Endothelial cell of umbilical vein (primary cell): ENCODE measurements around the gene WASL. TPM values are rescaled to one million over a fixed set of nuclear protein-coding genes. Genes with fewer than 3 reads are reported as not detected.

ENCODE experiments used
- BruUV-seq: library from RNA; stranded (reverse); fragments of 400-500 nt; replicated peaks from 2 replicates; lab custom pipeline; 2021; lab: Mats Ljungman, UMichigan
- CTCF ChIA-PET: fragments of 300-600, 350-600 bp; sonication (Branson Sonifier 250); formaldehyde crosslinking; loops from one replicate; lab custom pipeline; 2021; ENCODE audit warnings: antibody characterized with exemption, inconsistent platforms; lab: Charles Lee
- POLR2A ChIA-PET: fragments of 300-600, 350-600 bp; sonication (Branson Sonifier 250); formaldehyde crosslinking; loops from one replicate; lab custom pipeline; 2021; ENCODE audit warnings: antibody characterized with exemption, inconsistent platforms; lab: Charles Lee
- DNase-seq: peaks from one replicate; pipeline ENCODE4 v3.0.0-alpha.2; 2011; ENCODE audit warnings: low read depth, low spot score
- FAIRE-seq: peaks from 2 replicates; lab custom pipeline; 2011; peaks lifted over from hg19 to GRCh38; lab: Jason Lieb, UNC
- H2AFZ ChIP-seq: 2 replicates; pipeline ENCODE4 v1.6.0; 2012; ENCODE audit warnings: low read depth, low read length, control low read depth, inconsistent platforms
- H3K27ac ChIP-seq: 2 replicates; pipeline ENCODE4 v1.5.1; 2011; ENCODE audit warnings: low read depth, mild to moderate bottlenecking, control low read depth, low read length, moderate library complexity; ENCODE audit not compliant: insufficient read depth
- H3K27me3 ChIP-seq, 2 experiments: 2 replicates each; pipeline versions ENCODE4 v1.6.0 to v1.6.1; 2011; ENCODE audit warnings: low read length in 2 of 2, mixed read lengths in 1 of 2; ENCODE audit not compliant: control insufficient read depth in 2 of 2, insufficient read depth in 2 of 2
- H3K36me3 ChIP-seq, 2 experiments: 2 replicates in 1 of 2; 3 replicates in 1 of 2; pipeline ENCODE4 v1.5.1; 2011; ENCODE audit warnings: low read length in 2 of 2, mild to moderate bottlenecking in 1 of 2, moderate library complexity in 1 of 2; ENCODE audit not compliant: control insufficient read depth in 2 of 2, insufficient read depth in 2 of 2; ENCODE audit errors: extremely low read depth in 1 of 2
- H3K4me1 ChIP-seq: 3 replicates; pipeline ENCODE4 v1.5.1; 2011; ENCODE audit warnings: mild to moderate bottlenecking, low read length; ENCODE audit not compliant: control insufficient read depth, insufficient read depth; ENCODE audit errors: extremely low read depth
- H3K4me2 ChIP-seq: 2 replicates; pipeline ENCODE4 v1.6.1; 2011; ENCODE audit warnings: low read length, control low read depth, mixed read lengths; ENCODE audit not compliant: insufficient read depth
- H3K4me3 ChIP-seq, 3 experiments: fragments of 200-600 bp in 1 of 3; sonication (generic), shearing (Covaris generic) in 1 of 3; replicated peaks in 1 of 3; 2 replicates each; pipeline ENCODE4 v1.5.1; 2011 to 2016; ENCODE audit warnings: control low read depth in 3 of 3, low read length in 3 of 3, mild to moderate bottlenecking in 2 of 3, inconsistent platforms in 1 of 3, low read depth in 1 of 3, moderate library complexity in 1 of 3; ENCODE audit not compliant: insufficient read depth in 1 of 3
- H3K79me2 ChIP-seq: 2 replicates; pipeline ENCODE4 v1.6.0; 2012; ENCODE audit warnings: low read length, inconsistent platforms; ENCODE audit not compliant: control insufficient read depth, insufficient read depth
- H3K9ac ChIP-seq: replicated peaks from 2 replicates; pipeline ENCODE3; 2011; ENCODE audit warnings: low read length, control low read depth; ENCODE audit not compliant: insufficient read depth; ENCODE audit errors: extremely low read depth
- H3K9me1 ChIP-seq: replicated peaks from 3 replicates; pipeline ENCODE4 v1.6.0; 2011; ENCODE audit warnings: mild to moderate bottlenecking, low read length; ENCODE audit not compliant: control insufficient read depth, insufficient read depth; ENCODE audit errors: extremely low read depth
- H3K9me3 ChIP-seq: replicated peaks from 2 replicates; pipeline ENCODE4 v1.5.1; 2012; ENCODE audit warnings: low read length, inconsistent platforms; ENCODE audit not compliant: control insufficient read depth, insufficient read depth
- H4K20me1 ChIP-seq: replicated peaks from 2 replicates; pipeline ENCODE3; 2011; ENCODE audit warnings: mild to moderate bottlenecking, low read length; ENCODE audit not compliant: control insufficient read depth, insufficient read depth; ENCODE audit errors: extremely low read depth
- CTCF ChIP-seq, 2 donors: IDR thresholded peaks; 1 replicate in 1 of 2; 2 replicates in 1 of 2; pipeline ENCODE4 v1.5.1; 2011; ENCODE audit warnings: low read length in 2 of 2, mild to moderate bottlenecking in 2 of 2, moderate library complexity in 2 of 2, control low read depth in 1 of 2, inconsistent platforms in 1 of 2, low read depth in 1 of 2; ENCODE audit not compliant: insufficient read depth in 1 of 2; ENCODE audit errors: extremely low read depth in 1 of 2
- EZH2 ChIP-seq: IDR thresholded peaks from 2 replicates; pipeline ENCODE4 v1.6.1; 2012; ENCODE audit warnings: borderline replicate concordance, low read depth, mild to moderate bottlenecking, moderate library complexity, low read length, inconsistent platforms; ENCODE audit not compliant: severe bottlenecking
- FOS ChIP-seq: IDR thresholded peaks from 2 replicates; pipeline ENCODE4 v1.6.1; 2011; ENCODE audit warnings: mild to moderate bottlenecking, low read length, moderate library complexity, borderline replicate concordance; ENCODE audit not compliant: insufficient read depth
- GATA2 ChIP-seq: IDR thresholded peaks from 2 replicates; pipeline ENCODE4 v1.7.0; 2011; ENCODE audit warnings: low read depth, mild to moderate bottlenecking, moderate library complexity, mixed read lengths, low read length; ENCODE audit not compliant: insufficient read length, insufficient read depth
- JUN ChIP-seq: IDR thresholded peaks from 2 replicates; pipeline ENCODE4 v1.6.1; 2011; ENCODE audit warnings: borderline replicate concordance, low read depth; ENCODE audit not compliant: insufficient read length, insufficient read depth
- MAX ChIP-seq: IDR thresholded peaks from 2 replicates; pipeline ENCODE4 v1.6.1; 2011; ENCODE audit not compliant: insufficient read depth, insufficient read length
- MYC ChIP-seq: IDR thresholded peaks from one replicate; pipeline ENCODE4 v1.6.1; 2011; ENCODE audit warnings: mild to moderate bottlenecking, low read depth, low read length
- POLR2A ChIP-seq: IDR thresholded peaks from 2 replicates; pipeline ENCODE4 v1.6.1; 2012; ENCODE audit warnings: low read depth, mild to moderate bottlenecking, control low read depth, low read length
- POLR2AphosphoS5 ChIP-seq: IDR thresholded peaks from 2 replicates; pipeline ENCODE4 v1.6.1; 2012; ENCODE audit warnings: low read depth, mild to moderate bottlenecking, control low read depth, low read length, moderate library complexity; ENCODE audit not compliant: insufficient read depth
- dilution Hi-C: fragments of 300-500 bp; cut with MboI; formaldehyde crosslinking; loops from one replicate; pipeline ENCODE4 v1.15.0; 2019; ENCODE audit warnings: low sequenced_read_pairs; ENCODE audit not compliant: extremely low pct_ligation_motif_present
- intact Hi-C: fragments of 100-400 bp; cut with micrococcal nuclease; formaldehyde crosslinking; loops from one replicate; pipeline ENCODE4 v1.10.0; 2022
- polyA plus RNA-seq, 4 experiments: library from polyadenylated mRNA; depleted of rRNA in 3 of 4; stranded (reverse) in 3 of 4; unstranded in 1 of 4; fragments of >200 nt; gene quantifications; 2 replicates each; pipeline versions ENCODE4 v1.2.1 to v1.2.3, GENCODE V29; 2011 to 2012; ENCODE audit warnings: missing spikeins in 1 of 4
- total RNA-seq: library from RNA; stranded (reverse); gene quantifications from 2 replicates; pipeline ENCODE4 v1.2.3, GENCODE V29; 2021

WASL gene
- total and polyA plus RNA-seq, 2 donors (not counting 3 experiments of a cell fraction or from before 2014, with no cell fraction given): 5.2 to 24.0 TPM

- FAIRE-seq (peak; percentile 46), DNase-seq (peak; percentile 86)
- Histone ChIP-seq H3K9ac (peak overlapping the region; percentile 92), H3K36me3 (no peaks in the 10 kb centered on the region), H3K9me3 (no peaks in the 10 kb centered on the region), H2AFZ (peak overlapping the region; percentile 68), H4K20me1 (peaks cover 26% of the 10 kb centered on the region), H3K9me1 (peaks cover 3% of the 10 kb centered on the region), H3K4me3 (peak overlapping the region; percentile 93 to 98 (median 98)), H3K27me3 (no peaks in the 10 kb centered on the region), H3K27ac (peak overlapping the region; percentile 71), H3K4me1 (peaks cover 46% of the 10 kb centered on the region), H3K79me2 (peaks cover 57% of the 10 kb centered on the region), H3K4me2 (peak overlapping the region; percentile 99)
- no TSS peak for BruUV-seq
- TF ChIP-seq MYC: no peak
- TF ChIP-seq POLR2AphosphoS5: peak; percentile 20
- ChIA-PET CTCF (interaction anchor here (1.5 to 2.9 kb wide), 5 partner anchors 8 to 125 kb away, joined by 6 to 14 read pairs (median 10); no protein-coding TSS in a partner anchor), POLR2A (no interaction called here)
- dilution Hi-C loops: no loop called here
- intact Hi-C loops: loop anchor here (2.0 to 5.0 kb wide), 6 partner anchors 21 to 1605 kb away; partner anchors contain the start of genes AASS, IQUB and NDUFA5
Observed at GRCh38 chr7:123747620-123748141, 1.1 kb downstream of the WASL start.

GRCh38 chr7:123746931-123747488 is 1.8 kb downstream of the WASL start:
- Histone ChIP-seq H3K27me3 (no peaks in the 10 kb centered on the region), H3K4me1 (peaks cover 40% of the 10 kb centered on the region), H4K20me1 (peaks cover 27% of the 10 kb centered on the region), H3K4me2 (peak overlapping the region; percentile 99), H3K9me3 (no peaks in the 10 kb centered on the region), H3K27ac (peak overlapping the region; percentile 71), H3K79me2 (peaks cover 64% of the 10 kb centered on the region), H3K9ac (peak overlapping the region; percentile 92), H2AFZ (no peak overlapping the region), H3K4me3 (peak overlapping the region; percentile 93 to 98 (median 98)), H3K9me1 (peaks cover 3% of the 10 kb centered on the region), H3K36me3 (no peaks in the 10 kb centered on the region)
- TF ChIP-seq POLR2A (no peak), JUN (no peak), CTCF (IDR thresholded peaks at IDR 0.05; ENCODE audit: extremely low read depth in 1 of 2, insufficient read depth in 1 of 2, low read depth in 1 of 2, low read length in 2 of 2) (no peak), GATA2 (no peak), FOS (no peak), EZH2 (no peak), MYC (no peak), MAX (no peak), POLR2AphosphoS5 (no peak)
- POLR2A ChIA-PET: no interaction called here
- intact Hi-C loops: loop anchor here (2.0 to 5.0 kb wide), 5 partner anchors 20 to 1605 kb away; partner anchors contain the start of genes AASS and NDUFA5
- dilution Hi-C loops: no loop called here
- CTCF ChIA-PET: interaction anchor here (1.4 kb wide), 1 partner anchor 10 kb away, joined by 5 read pairs; no protein-coding TSS in a partner anchor
- FAIRE-seq (no peak), DNase-seq (no peak)
- no TSS peak for BruUV-seq
